ENCODE data around the gene SLC25A3. TPM values are rescaled to one million over a fixed set of nuclear protein-coding genes. Genes with fewer than 3 reads are reported as not detected.

SLC25A3 gene
- total RNA-seq, 1 experiment from 2014 or later = 737 TPM

DNA sequence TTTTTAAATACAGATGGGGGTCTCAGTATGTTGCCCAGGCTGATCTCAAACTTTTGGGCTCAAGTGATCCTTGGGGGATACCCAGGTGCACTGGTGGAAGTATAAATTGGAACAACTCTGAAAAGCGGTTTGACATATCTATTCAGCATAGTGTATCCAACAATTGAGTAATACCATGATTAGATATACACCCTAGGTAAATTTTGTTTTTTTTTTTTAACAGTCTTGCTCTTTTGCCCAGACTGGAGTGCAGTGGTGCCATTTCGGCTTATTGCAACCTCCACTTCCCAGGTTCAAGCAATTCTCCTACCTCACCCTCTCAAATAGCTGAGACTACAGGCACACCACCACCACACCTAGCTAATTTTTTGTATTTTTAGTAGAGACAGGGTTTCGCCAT lies 31.6 kb upstream of the SLC25A3 start:
- Histone ChIP-seq H3K27me3 (replicated peaks; ENCODE audit: insufficient read depth, low read depth, low read length, poor library complexity) (no peaks in the 10 kb centered on the region), H3K27ac (ENCODE audit: low read depth, low read length, poor library complexity, severe bottlenecking) (no peak overlapping the region), H3K9me3 (ENCODE audit: low read depth, low read length, poor library complexity, severe bottlenecking) (no peaks in the 10 kb centered on the region), H3K36me3 (ENCODE audit: insufficient read depth, low read length, poor library complexity, severe bottlenecking) (no peaks in the 10 kb centered on the region), H3K4me1 (ENCODE audit: insufficient read depth, low read length, poor library complexity, severe bottlenecking) (no peaks in the 10 kb centered on the region), H3K4me3 (ENCODE audit: low read depth, low read length, poor library complexity, severe bottlenecking) (no peak overlapping the region)
- CTCF ChIA-PET = no interaction called here
- TF ChIP-seq, protein P1, sequence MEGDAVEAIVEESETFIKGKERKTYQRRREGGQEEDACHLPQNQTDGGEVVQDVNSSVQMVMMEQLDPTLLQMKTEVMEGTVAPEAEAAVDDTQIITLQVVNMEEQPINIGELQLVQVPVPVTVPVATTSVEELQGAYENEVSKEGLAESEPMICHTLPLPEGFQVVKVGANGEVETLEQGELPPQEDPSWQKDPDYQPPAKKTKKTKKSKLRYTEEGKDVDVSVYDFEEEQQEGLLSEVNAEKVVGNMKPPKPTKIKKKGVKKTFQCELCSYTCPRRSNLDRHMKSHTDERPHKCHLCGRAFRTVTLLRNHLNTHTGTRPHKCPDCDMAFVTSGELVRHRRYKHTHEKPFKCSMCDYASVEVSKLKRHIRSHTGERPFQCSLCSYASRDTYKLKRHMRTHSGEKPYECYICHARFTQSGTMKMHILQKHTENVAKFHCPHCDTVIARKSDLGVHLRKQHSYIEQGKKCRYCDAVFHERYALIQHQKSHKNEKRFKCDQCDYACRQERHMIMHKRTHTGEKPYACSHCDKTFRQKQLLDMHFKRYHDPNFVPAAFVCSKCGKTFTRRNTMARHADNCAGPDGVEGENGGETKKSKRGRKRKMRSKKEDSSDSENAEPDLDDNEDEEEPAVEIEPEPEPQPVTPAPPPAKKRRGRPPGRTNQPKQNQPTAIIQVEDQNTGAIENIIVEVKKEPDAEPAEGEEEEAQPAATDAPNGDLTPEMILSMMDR (conservative IDR thresholded peaks at IDR 0.05; ENCODE audit: low read depth, low read length) = no peak
- TF ChIP-seq EZH2 (IDR thresholded peaks at IDR 0.05; ENCODE audit: borderline replicate concordance, low read depth, low read length, poor library complexity, severe bottlenecking) = no peak
- intact Hi-C loops (cut with micrococcal nuclease; ENCODE audit: unreplicated experiment) = no loop called here
- DNase-seq (ENCODE audit: low spot score) = no peak
- POLR2A ChIA-PET (ENCODE audit: low non-redundant PET) = no interaction called here
- BruUV-seq (replicated peaks) = no TSS peak

- TF ChIP-seq EZH2 (IDR thresholded peaks at IDR 0.05; ENCODE audit: borderline replicate concordance, low read depth, low read length, poor library complexity, severe bottlenecking) = no peak
- TF ChIP-seq, protein P1 (conservative IDR thresholded peaks at IDR 0.05; ENCODE audit: low read depth, low read length) = peak; percentile 47
- H3K27ac ChIP-seq (ENCODE audit: low read depth, low read length, poor library complexity, severe bottlenecking) = no peak overlapping the region
- DNase-seq (ENCODE audit: low spot score) = peak; percentile 27
- H3K4me3 ChIP-seq (ENCODE audit: low read depth, low read length, poor library complexity, severe bottlenecking) = no peak overlapping the region
- CTCF ChIA-PET = no interaction called here
- H3K9me3 ChIP-seq (ENCODE audit: low read depth, low read length, poor library complexity, severe bottlenecking) = no peaks in the 10 kb centered on the region
- no peaks in the 10 kb centered on the region for H3K27me3 ChIP-seq (replicated peaks; ENCODE audit: insufficient read depth, low read depth, low read length, poor library complexity)
- no peaks in the 10 kb centered on the region for H3K4me1 ChIP-seq (ENCODE audit: insufficient read depth, low read length, poor library complexity, severe bottlenecking)
- intact Hi-C loops (cut with micrococcal nuclease; ENCODE audit: unreplicated experiment) = no loop called here
- POLR2A ChIA-PET (ENCODE audit: low non-redundant PET) = no interaction called here
- H3K36me3 ChIP-seq (ENCODE audit: insufficient read depth, low read length, poor library complexity, severe bottlenecking) = no peaks in the 10 kb centered on the region
- BruUV-seq (replicated peaks) = no TSS peak
These were observed 21.5 kb upstream of the SLC25A3 start for GRCh38 chr12:98572010-98572409.

DNA sequence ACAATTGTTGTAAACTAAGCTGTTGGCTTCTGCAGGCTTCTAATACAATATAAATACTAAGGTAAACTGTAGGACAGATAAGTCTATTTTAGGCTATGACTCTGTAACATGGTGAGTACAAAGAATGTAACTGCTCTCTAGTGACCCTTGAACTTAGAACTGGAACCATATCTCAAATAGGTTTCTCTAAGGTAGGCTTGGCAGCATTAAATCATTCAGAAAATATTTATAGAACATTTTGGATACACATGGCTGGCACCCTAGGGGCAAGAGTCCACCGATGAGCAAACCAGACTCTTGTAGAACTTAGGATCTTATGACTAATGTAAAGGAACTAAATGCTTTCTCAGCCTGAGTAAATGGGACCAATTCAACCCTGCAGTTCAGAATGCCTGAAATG lies 19.4 kb upstream of the SLC25A3 start:
- no peak for DNase-seq (ENCODE audit: low spot score)
- no TSS peak for BruUV-seq (replicated peaks)
- no peak overlapping the region for H3K27ac ChIP-seq (ENCODE audit: low read depth, low read length, poor library complexity, severe bottlenecking)

More for the DNA sequence above, 19.4 kb upstream of the SLC25A3 start:
- H3K36me3 ChIP-seq (ENCODE audit: insufficient read depth, low read length, poor library complexity, severe bottlenecking) = no peaks in the 10 kb centered on the region
- H3K27me3 ChIP-seq (replicated peaks; ENCODE audit: insufficient read depth, low read depth, low read length, poor library complexity) = no peaks in the 10 kb centered on the region
- TF ChIP-seq, protein P1 (conservative IDR thresholded peaks at IDR 0.05; ENCODE audit: low read depth, low read length) = no peak
- TF ChIP-seq EZH2 (IDR thresholded peaks at IDR 0.05; ENCODE audit: borderline replicate concordance, low read depth, low read length, poor library complexity, severe bottlenecking) = no peak
- no peak overlapping the region for H3K4me3 ChIP-seq (ENCODE audit: low read depth, low read length, poor library complexity, severe bottlenecking)
- H3K4me1 ChIP-seq (ENCODE audit: insufficient read depth, low read length, poor library complexity, severe bottlenecking) = no peaks in the 10 kb centered on the region
- H3K9me3 ChIP-seq (ENCODE audit: low read depth, low read length, poor library complexity, severe bottlenecking) = no peaks in the 10 kb centered on the region
- CTCF ChIA-PET = no interaction called here
- POLR2A ChIA-PET (ENCODE audit: low non-redundant PET) = no interaction called here
- intact Hi-C loops (cut with micrococcal nuclease; ENCODE audit: unreplicated experiment) = no loop called here

Data from A673 (cell line).